Neural cell (in vitro differentiated cells): ENCODE measurements around the gene AMPD2. TPM values are rescaled to one million over a fixed set of nuclear protein-coding genes. Genes with fewer than 3 reads are reported as not detected.

Experiments used
- H2AFZ ChIP-seq: fragments of 200-600, 300-800 bp; sonication (generic), shearing (Covaris generic); 2 replicates; pipeline ENCODE4 v1.6.0; 2014; ENCODE audit warnings: low read depth, mild to moderate bottlenecking, antibody characterized with exemption, low read length, moderate library complexity
- H3F3A ChIP-seq: fragments of 200-600 bp; shearing (Covaris generic); 2 replicates; pipeline ENCODE4 v1.6.1; 2016; ENCODE audit warnings: mild to moderate bottlenecking, moderate library complexity, mixed read lengths, antibody characterized with exemption, low read length; ENCODE audit not compliant: insufficient read depth, poor library complexity, severe bottlenecking
- H3K27ac ChIP-seq: fragments of 200-600, 300-800 bp; sonication (generic), shearing (Covaris generic); 2 replicates; pipeline ENCODE4 v1.5.1; 2014; ENCODE audit warnings: mild to moderate bottlenecking, low read length, moderate library complexity
- H3K27me3 ChIP-seq: fragments of 300-800, 200-600 bp; sonication (generic), shearing (Covaris generic); 2 replicates; pipeline ENCODE4 v1.6.0; 2014; ENCODE audit warnings: mild to moderate bottlenecking, low read depth, low read length, moderate library complexity; ENCODE audit not compliant: insufficient read depth
- H3K36me3 ChIP-seq: fragments of 300-800, 200-600 bp; sonication (generic), shearing (Covaris generic); 2 replicates; pipeline ENCODE4 v1.5.1; 2014; ENCODE audit warnings: mild to moderate bottlenecking, antibody characterized with exemption, low read length, moderate library complexity; ENCODE audit not compliant: insufficient read depth
- H3K4me2 ChIP-seq: fragments of 300-800, 200-600 bp; sonication (generic), shearing (Covaris generic); 2 replicates; pipeline ENCODE4 v1.6.0; 2014; ENCODE audit warnings: mild to moderate bottlenecking, low read length
- H3K4me3 ChIP-seq: fragments of 300-800, 200-600 bp; sonication (generic), shearing (Covaris generic); 2 replicates; pipeline ENCODE4 v1.5.1; 2014; ENCODE audit warnings: mild to moderate bottlenecking, low read length, moderate library complexity
- H3K79me2 ChIP-seq: fragments of 200-600 bp; shearing (Covaris generic); replicated peaks from 2 replicates; pipeline ENCODE4 v1.6.0; 2014; ENCODE audit warnings: mild to moderate bottlenecking, low read length, moderate library complexity; ENCODE audit not compliant: insufficient read depth
- H3K9ac ChIP-seq: fragments of 300-800, 200-600 bp; sonication (generic), shearing (Covaris generic); 2 replicates; pipeline ENCODE4 v1.6.1; 2016; ENCODE audit warnings: mild to moderate bottlenecking, low read length, mixed read lengths
- H3K9me2 ChIP-seq: fragments of 200-600 bp; shearing (Covaris generic); 2 replicates; pipeline ENCODE4 v1.6.1; 2016; ENCODE audit warnings: mild to moderate bottlenecking, low read length, mixed read lengths; ENCODE audit not compliant: insufficient read depth
- H3K9me3 ChIP-seq: fragments of 200-600, 300-800 bp; sonication (generic), shearing (Covaris generic); 2 replicates; pipeline ENCODE4 v1.6.1; 2016; ENCODE audit warnings: mild to moderate bottlenecking, mixed run types, low read length, moderate library complexity, mixed read lengths
- H4K20me1 ChIP-seq: fragments of 200-600 bp; shearing (Covaris generic); 2 replicates; pipeline ENCODE4 v1.6.1; 2016; ENCODE audit warnings: mild to moderate bottlenecking, mixed run types; ENCODE audit not compliant: insufficient read depth
- CTCF ChIP-seq: fragments of 450-650 bp; IDR thresholded peaks from 2 replicates; pipeline ENCODE4 v1.5.1; 2014; ENCODE audit warnings: antibody characterized with exemption, mild to moderate bottlenecking, moderate library complexity; ENCODE audit not compliant: poor library complexity, severe bottlenecking
- EP300 ChIP-seq: fragments of 450-650 bp; conservative IDR thresholded peaks from 2 replicates; pipeline ENCODE4 v1.6.1; 2014; ENCODE audit warnings: antibody characterized with exemption, mild to moderate bottlenecking, moderate library complexity; ENCODE audit not compliant: poor library complexity, severe bottlenecking
- EZH2 ChIP-seq: fragments of 200-600, 300-800 bp; shearing (Covaris generic), sonication (generic); IDR thresholded peaks from 2 replicates; pipeline ENCODE4 v1.6.1; 2014; ENCODE audit warnings: antibody characterized with exemption, low read length, borderline replicate concordance, mild to moderate bottlenecking; ENCODE audit not compliant: insufficient read depth, poor library complexity, severe bottlenecking
- MXI1 ChIP-seq: fragments of 450-650 bp; conservative IDR thresholded peaks from 2 replicates; pipeline ENCODE4 v1.6.1; 2014; ENCODE audit warnings: antibody characterized with exemption, mild to moderate bottlenecking; ENCODE audit not compliant: poor library complexity, severe bottlenecking
- POLR2AphosphoS5 ChIP-seq: IDR thresholded peaks from 2 replicates; pipeline ENCODE4 v1.6.1; 2012
- RAD21 ChIP-seq: fragments of 450-650 bp; conservative IDR thresholded peaks from 2 replicates; pipeline ENCODE4 v1.6.1; 2014; ENCODE audit warnings: antibody characterized with exemption, mild to moderate bottlenecking, moderate library complexity
- REST ChIP-seq: IDR thresholded peaks from 2 replicates; pipeline ENCODE4 v1.6.1; 2012; ENCODE audit warnings: borderline replicate concordance
- SMC3 ChIP-seq: fragments of 450-650 bp; conservative IDR thresholded peaks from 2 replicates; pipeline ENCODE4 v1.6.1; 2014; ENCODE audit warnings: antibody characterized with exemption, mild to moderate bottlenecking, moderate library complexity; ENCODE audit not compliant: poor library complexity
- TAF1 ChIP-seq: IDR thresholded peaks from 2 replicates; pipeline ENCODE4 v1.6.1; 2012; ENCODE audit warnings: low read depth
- polyA plus RNA-seq: library from polyadenylated mRNA; depleted of rRNA; stranded (reverse); fragments of >200 nt; gene quantifications from 2 replicates; pipeline ENCODE4 v1.2.3, GENCODE V29; 2014

Gene AMPD2
- polyA plus RNA-seq, 1 donor from 2014 or later, result 104 TPM

DNA sequence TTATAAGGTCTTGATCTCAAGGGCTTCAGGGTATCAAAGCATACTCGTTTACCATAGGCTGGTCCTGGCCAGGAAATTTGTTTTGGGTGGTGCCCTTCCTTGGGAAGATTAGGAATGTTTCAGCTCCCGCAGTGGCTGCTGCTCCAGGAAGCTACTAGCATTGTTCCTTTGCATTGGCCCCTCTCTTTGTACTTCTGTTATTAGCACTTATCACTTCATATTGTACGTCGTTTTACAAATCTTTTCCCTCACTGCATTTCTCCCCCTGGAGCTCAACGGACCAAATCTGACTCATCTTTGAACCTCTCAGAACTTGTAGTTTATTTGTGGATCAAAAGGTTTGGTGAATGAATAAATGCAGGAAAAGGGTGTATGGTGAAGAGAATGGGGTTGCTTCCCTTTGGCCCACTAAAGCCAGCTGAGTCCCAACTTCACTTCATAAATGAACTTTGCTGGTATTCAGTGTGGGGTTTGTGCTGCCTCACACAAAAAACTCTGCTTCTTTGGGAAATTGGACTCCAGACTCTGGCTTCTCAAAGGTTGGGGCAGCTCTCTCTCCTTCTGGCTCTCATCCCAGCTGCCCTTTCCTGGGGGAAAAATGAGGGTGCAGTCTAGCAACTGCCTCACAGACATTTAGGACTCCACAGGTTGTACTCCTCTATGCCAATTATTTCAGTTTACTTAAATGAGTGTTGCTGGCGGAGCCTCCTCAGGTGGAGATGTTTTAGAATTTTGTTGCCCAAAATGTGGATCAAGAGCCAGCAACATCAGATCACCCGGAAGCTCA, 6.1 kb upstream of the AMPD2 start:
- Histone ChIP-seq H3K36me3 (no peaks in the 10 kb centered on the region), H3K9ac (no peak overlapping the region), H3K4me2 (no peak overlapping the region), H3K27me3 (no peaks in the 10 kb centered on the region), H3K27ac (no peak overlapping the region), H3K9me3 (no peaks in the 10 kb centered on the region), H2AFZ (no peak overlapping the region), H3K4me3 (no peak overlapping the region), H3K9me2 (no peaks in the 10 kb centered on the region), H4K20me1 (no peaks in the 10 kb centered on the region), H3K79me2 (no peaks in the 10 kb centered on the region), H3F3A (no peaks in the 10 kb centered on the region)
- TF ChIP-seq REST, result no peak
- TF ChIP-seq RAD21, result no peak
- TF ChIP-seq MXI1, result no peak
- no peak for TF ChIP-seq EP300
- no peak for TF ChIP-seq SMC3
- no peak for TF ChIP-seq EZH2
- TF ChIP-seq POLR2AphosphoS5, result no peak

DNA sequence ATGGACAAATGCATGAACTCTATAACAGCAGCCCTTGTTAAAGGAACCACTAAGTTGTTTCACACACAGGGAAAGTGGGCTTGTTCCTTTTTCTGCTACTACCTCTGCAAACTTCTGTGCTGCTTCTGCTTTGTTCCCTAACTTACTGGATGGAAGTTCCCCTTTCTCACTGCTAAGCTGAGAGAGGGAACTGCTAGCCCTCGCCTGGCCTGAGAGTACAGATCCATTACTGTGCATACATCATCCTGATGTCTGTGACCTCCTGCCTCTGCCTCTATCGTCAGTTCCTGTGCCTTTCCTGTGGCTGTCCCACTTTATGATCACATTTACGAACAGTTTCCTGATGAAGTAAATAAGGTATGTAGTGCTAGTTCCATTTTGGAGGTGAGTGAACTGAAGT, 3.8 kb upstream of the AMPD2 start:
- H4K20me1 ChIP-seq, result no peaks in the 10 kb centered on the region
- no peak overlapping the region for H2AFZ ChIP-seq
- H3K36me3 ChIP-seq, result no peaks in the 10 kb centered on the region
- H3F3A ChIP-seq, result no peaks in the 10 kb centered on the region
- H3K9me3 ChIP-seq, result no peaks in the 10 kb centered on the region
- no peaks in the 10 kb centered on the region for H3K9me2 ChIP-seq
- H3K27ac ChIP-seq, result no peak overlapping the region
- H3K9ac ChIP-seq, result no peak overlapping the region
- H3K4me2 ChIP-seq, result no peak overlapping the region
- no peaks in the 10 kb centered on the region for H3K27me3 ChIP-seq
- TF ChIP-seq EP300 (no peak), CTCF (no peak), EZH2 (no peak), POLR2AphosphoS5 (no peak), REST (no peak), RAD21 (no peak), MXI1 (no peak), SMC3 (no peak), TAF1 (no peak)
- H3K79me2 ChIP-seq, result peaks cover 6% of the 10 kb centered on the region
- no peak overlapping the region for H3K4me3 ChIP-seq
